DOHH2 (cell line): Measurements from ENCODE around the gene MFRP.
A peak's percentile ranks its signal among the peaks of the same experiment; 100 is the strongest.

ENCODE experiments used
- H3F3A ChIP-seq: fragments of 200-600 bp; sonication (generic), shearing (Covaris generic); 2 replicates; pipeline ENCODE4 v1.6.0; 2016; ENCODE audit warnings: antibody characterized with exemption, mild to moderate bottlenecking; ENCODE audit not compliant: control insufficient read depth, insufficient read depth
- H3K27ac ChIP-seq: fragments of 200-600 bp; sonication (generic); 2 replicates; pipeline ENCODE4 v1.5.1; 2014; ENCODE audit warnings: low read depth, mild to moderate bottlenecking, low read length, moderate library complexity
- H3K27me3 ChIP-seq: fragments of 200-600 bp; sonication (generic); 2 replicates; pipeline ENCODE4 v1.6.1; 2014; ENCODE audit warnings: mild to moderate bottlenecking, low read length, mixed read lengths; ENCODE audit not compliant: control insufficient read depth
- H3K36me3 ChIP-seq: fragments of 200-600 bp; sonication (generic); 2 replicates; pipeline ENCODE4 v1.6.1; 2014; ENCODE audit warnings: mild to moderate bottlenecking, low read length, moderate library complexity, mixed read lengths; ENCODE audit not compliant: control insufficient read depth
- H3K4me1 ChIP-seq: fragments of 200-600 bp; sonication (generic); 2 replicates; pipeline ENCODE4 v1.6.1; 2014; ENCODE audit warnings: mild to moderate bottlenecking, low read length, mixed read lengths; ENCODE audit not compliant: control insufficient read depth
- H3K4me2 ChIP-seq: fragments of 200-600 bp; sonication (generic); 2 replicates; pipeline ENCODE4 v1.6.0; 2014; ENCODE audit warnings: mild to moderate bottlenecking, low read length, moderate library complexity
- H3K4me3 ChIP-seq: fragments of 200-600 bp; sonication (generic); 2 replicates; pipeline ENCODE4 v1.5.1; 2014; ENCODE audit warnings: mild to moderate bottlenecking, low read length, mixed read lengths
- H3K79me2 ChIP-seq: fragments of 200-600 bp; sonication (generic); 2 replicates; pipeline ENCODE4 v1.6.1; 2014; ENCODE audit warnings: mild to moderate bottlenecking, low read length, mixed read lengths; ENCODE audit not compliant: control insufficient read depth
- H3K9me2 ChIP-seq: fragments of 200-600 bp; sonication (generic); replicated peaks from 2 replicates; pipeline ENCODE4 v1.6.1; 2014; ENCODE audit warnings: mild to moderate bottlenecking, low read length, mixed read lengths; ENCODE audit not compliant: control insufficient read depth
- H3K9me3 ChIP-seq: fragments of 200-600 bp; sonication (generic); 2 replicates; pipeline ENCODE4 v1.6.1; 2014; ENCODE audit warnings: antibody characterized with exemption, low read length, mixed read lengths; ENCODE audit not compliant: control insufficient read depth, insufficient read depth
- H4K20me1 ChIP-seq: fragments of 200-600 bp; sonication (generic); 2 replicates; pipeline ENCODE4 v1.6.0; 2014; ENCODE audit warnings: low read depth, mild to moderate bottlenecking, antibody characterized with exemption, low read length, moderate library complexity; ENCODE audit not compliant: control insufficient read depth, insufficient read depth
- CTCF ChIP-seq: fragments of 200-600 bp; sonication (generic); IDR thresholded peaks from one replicate; pipeline ENCODE4 v1.5.1; 2014; ENCODE audit warnings: antibody characterized with exemption, mild to moderate bottlenecking, low read depth, low read length; ENCODE audit not compliant: poor library complexity, severe bottlenecking
- EZH2phosphoT487 ChIP-seq: fragments of 200-600 bp; sonication (generic); IDR thresholded peaks from 2 replicates; pipeline ENCODE4 v1.6.1; 2017; ENCODE audit warnings: borderline replicate concordance, mild to moderate bottlenecking, antibody characterized with exemption, low read length, moderate library complexity, mixed read lengths

Gene MFRP

GRCh38 chr11:119365071-119365591 is 18.6 kb upstream of the MFRP start:
- TF ChIP-seq EZH2phosphoT487 (no peak), CTCF (no peak)
- Histone ChIP-seq H3K9me2 (no peaks in the 10 kb centered on the region), H3K9me3 (no peaks in the 10 kb centered on the region), H3K4me1 (peaks cover 96% of the 10 kb centered on the region), H4K20me1 (no peaks in the 10 kb centered on the region), H3K4me2 (peak overlapping the region; percentile 91), H3K27me3 (peaks cover 6% of the 10 kb centered on the region; the same call in 1 of the 2 replicates), H3K4me3 (peak overlapping the region; percentile 93; the same call in 1 of the 2 replicates), H3K36me3 (peaks cover 5% of the 10 kb centered on the region), H3K27ac (no peak overlapping the region), H3F3A (0 out of 2 replicates have a peak, but pooled peaks cover 5% of the 10 kb centered on the region), H3K79me2 (peaks cover 33% of the 10 kb centered on the region)

GRCh38 chr11:119363851-119364590 is 17.5 kb upstream of the MFRP start:
- Histone ChIP-seq H3K9me3 (no peaks in the 10 kb centered on the region), H3K36me3 (peaks cover 16% of the 10 kb centered on the region), H3K27ac (peak overlapping the region; percentile 63), H3K4me1 (peaks cover 96% of the 10 kb centered on the region), H3K4me2 (peak overlapping the region; percentile 91), H3K27me3 (peaks cover 6% of the 10 kb centered on the region; the same call in 1 of the 2 replicates), H4K20me1 (no peaks in the 10 kb centered on the region), H3K9me2 (no peaks in the 10 kb centered on the region), H3K79me2 (peaks cover 35% of the 10 kb centered on the region), H3F3A (0 out of 2 replicates have a peak, but pooled peaks cover 5% of the 10 kb centered on the region), H3K4me3 (peak overlapping the region; percentile 93)
- no peak for TF ChIP-seq EZH2phosphoT487
- no peak for TF ChIP-seq CTCF

- Histone ChIP-seq H3K9me3 (no peaks in the 10 kb centered on the region), H4K20me1 (no peaks in the 10 kb centered on the region), H3F3A (0 out of 2 replicates have a peak, but pooled peaks cover 5% of the 10 kb centered on the region), H3K9me2 (no peaks in the 10 kb centered on the region), H3K36me3 (peaks cover 24% of the 10 kb centered on the region), H3K4me2 (peak overlapping the region; percentile 91), H3K27ac (peak overlapping the region; percentile 63), H3K4me3 (peak overlapping the region; percentile 93), H3K4me1 (peaks cover 95% of the 10 kb centered on the region), H3K79me2 (peaks cover 35% of the 10 kb centered on the region), H3K27me3 (peaks cover 6% of the 10 kb centered on the region; the same call in 1 of the 2 replicates)
- TF ChIP-seq EZH2phosphoT487 (no peak), CTCF (no peak)
Measured at GRCh38 chr11:119363081-119363850, 16.8 kb upstream of the MFRP start.
